ENCODE data around the gene TRIM27. TPM values are rescaled to one million over a fixed set of nuclear protein-coding genes. Genes with fewer than 3 reads are reported as not detected.

Gene TRIM27
- total and polyA plus RNA-seq, 10 of the 15 experiments (the other 5 are each of a cell fraction or from before 2014, with no cell fraction given): 18.5 to 74.7 (median 58.0) TPM

DNA sequence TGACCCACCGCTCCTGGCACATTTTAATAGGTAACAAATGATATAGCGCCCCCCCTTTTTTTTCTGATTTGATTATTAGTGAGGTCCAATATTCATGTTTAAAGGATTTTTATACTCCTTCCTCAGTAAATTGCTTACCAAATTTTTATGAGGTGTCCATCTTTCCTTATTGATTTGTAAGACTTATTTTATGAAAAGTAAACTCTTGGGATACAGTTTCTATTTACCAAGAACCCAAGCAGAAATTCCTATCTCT is 25.1 kb downstream of the TRIM27 start:
- H3K9me3 ChIP-seq (replicated peaks; ENCODE audit: control insufficient read depth, insufficient read depth, low read length): no peaks in the 10 kb centered on the region
- ATAC-seq (no peak), FAIRE-seq (no peak), DNase-seq (ENCODE audit: low read depth, low spot score) (no peak)
- BruUV-seq (replicated peaks): no TSS peak
- no peak overlapping the region for H3K9ac ChIP-seq (ENCODE audit: control insufficient read depth, insufficient read depth, low read length)
- H3K4me2 ChIP-seq (ENCODE audit: control insufficient read depth, insufficient read depth): no peak overlapping the region
- no peaks in the 10 kb centered on the region for H4K20me1 ChIP-seq (ENCODE audit: control insufficient read depth, insufficient read depth)
- RAD21 ChIA-PET (ENCODE audit: unreplicated experiment): no interaction called here
- H3K4me1 ChIP-seq (ENCODE audit: control insufficient read depth, insufficient read depth, low read length): no peaks in the 10 kb centered on the region
- no peak overlapping the region for H2AFZ ChIP-seq (ENCODE audit: control insufficient read depth, low read depth, low read length)
- intact Hi-C loops (cut with micrococcal nuclease; ENCODE audit: unreplicated experiment) (no loop called here), in situ Hi-C loops (cut with MboI) (no loop called here)
- 73% methylated on average over 2 of the region's 2 CpGs for WGBS (ENCODE audit: insufficient coverage, insufficient replicate concordance, low lambda C conversion rate, missing lambda C conversion rate)
- CTCF ChIA-PET: interaction anchor here (0.7 to 1.5 kb wide), 3 partner anchors 24 to 675 kb away, joined by 3 to 6 read pairs (median 4); no protein-coding TSS in a partner anchor
- H3K36me3 ChIP-seq (ENCODE audit: control insufficient read depth in 2 of 2, insufficient read depth in 2 of 2, low read length in 1 of 2): peaks cover 4 to 8% of the 10 kb centered on the region in 2 experiments
- no peak overlapping the region for H3K4me3 ChIP-seq
- POLR2A ChIA-PET: interaction anchor here (5.3 kb wide), 1 partner anchor 25 kb away, joined by 33 read pairs; the partner anchor contains the start of gene TRIM27
- H3K79me2 ChIP-seq (ENCODE audit: control insufficient read depth, insufficient read depth, low read length): no peaks in the 10 kb centered on the region
- H3K27me3 ChIP-seq (replicated peaks in 1 of 2; ENCODE audit: control insufficient read depth in 2 of 2, insufficient read depth in 2 of 2, low read length in 1 of 2): no peaks in the 10 kb centered on the region
- SMC1A ChIA-PET (ENCODE audit: uncharacterized antibody, unreplicated experiment): interaction anchor here (1.1 to 1.7 kb wide), 2 partner anchors 24 to 43 kb away, joined by 3 to 7 read pairs; no protein-coding TSS in a partner anchor
- no peak overlapping the region for H3K27ac ChIP-seq (ENCODE audit: control insufficient read depth, insufficient read depth)
- TF ChIP-seq NRF1 (conservative IDR thresholded peaks at IDR 0.05; ENCODE audit: low read depth, low read length) (no peak), ZNF384 (IDR thresholded peaks at IDR 0.05; ENCODE audit: borderline replicate concordance, low read depth, low read length) (no peak), CBX5 (IDR thresholded peaks at IDR 0.05; ENCODE audit: low read depth) (no peak), MYC (IDR thresholded peaks at IDR 0.05; ENCODE audit: insufficient read depth, insufficient read length, insufficient replicate concordance, low read length, severe bottlenecking) (no peak), ZNF274 (IDR thresholded peaks at IDR 0.05; ENCODE audit: insufficient read depth, insufficient read length) (no peak), FOXM1 (IDR thresholded peaks at IDR 0.05; ENCODE audit: low read depth, low read length) (no peak), ATF7 (IDR thresholded peaks at IDR 0.05; ENCODE audit: low read depth) (no peak), MEF2B (IDR thresholded peaks at IDR 0.05; ENCODE audit: partially characterized antibody, poor library complexity, severe bottlenecking) (no peak), EGR1 (IDR thresholded peaks at IDR 0.05; ENCODE audit: borderline replicate concordance in 1 of 2, low read depth in 2 of 2, low read length in 2 of 2) (no peak), EED (IDR thresholded peaks at IDR 0.05; ENCODE audit: low read depth) (no peak), PAX5 (IDR thresholded peaks at IDR 0.05; ENCODE audit: borderline replicate concordance, low read depth, low read length) (no peak), RELA (IDR thresholded peaks at IDR 0.05; ENCODE audit: borderline replicate concordance, partially characterized antibody) (no peak), NFYB (IDR thresholded peaks at IDR 0.05; ENCODE audit: insufficient read depth, low read depth, low read length) (no peak), CHD1 (IDR thresholded peaks at IDR 0.05; ENCODE audit: low read depth, low read length) (no peak)
- TF ChIP-seq, protein P1, sequence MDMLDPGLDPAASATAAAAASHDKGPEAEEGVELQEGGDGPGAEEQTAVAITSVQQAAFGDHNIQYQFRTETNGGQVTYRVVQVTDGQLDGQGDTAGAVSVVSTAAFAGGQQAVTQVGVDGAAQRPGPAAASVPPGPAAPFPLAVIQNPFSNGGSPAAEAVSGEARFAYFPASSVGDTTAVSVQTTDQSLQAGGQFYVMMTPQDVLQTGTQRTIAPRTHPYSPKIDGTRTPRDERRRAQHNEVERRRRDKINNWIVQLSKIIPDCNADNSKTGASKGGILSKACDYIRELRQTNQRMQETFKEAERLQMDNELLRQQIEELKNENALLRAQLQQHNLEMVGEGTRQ (IDR thresholded peaks at IDR 0.05; ENCODE audit: borderline replicate concordance, low read depth, low read length): no peak
- TF ChIP-seq, protein P2, sequence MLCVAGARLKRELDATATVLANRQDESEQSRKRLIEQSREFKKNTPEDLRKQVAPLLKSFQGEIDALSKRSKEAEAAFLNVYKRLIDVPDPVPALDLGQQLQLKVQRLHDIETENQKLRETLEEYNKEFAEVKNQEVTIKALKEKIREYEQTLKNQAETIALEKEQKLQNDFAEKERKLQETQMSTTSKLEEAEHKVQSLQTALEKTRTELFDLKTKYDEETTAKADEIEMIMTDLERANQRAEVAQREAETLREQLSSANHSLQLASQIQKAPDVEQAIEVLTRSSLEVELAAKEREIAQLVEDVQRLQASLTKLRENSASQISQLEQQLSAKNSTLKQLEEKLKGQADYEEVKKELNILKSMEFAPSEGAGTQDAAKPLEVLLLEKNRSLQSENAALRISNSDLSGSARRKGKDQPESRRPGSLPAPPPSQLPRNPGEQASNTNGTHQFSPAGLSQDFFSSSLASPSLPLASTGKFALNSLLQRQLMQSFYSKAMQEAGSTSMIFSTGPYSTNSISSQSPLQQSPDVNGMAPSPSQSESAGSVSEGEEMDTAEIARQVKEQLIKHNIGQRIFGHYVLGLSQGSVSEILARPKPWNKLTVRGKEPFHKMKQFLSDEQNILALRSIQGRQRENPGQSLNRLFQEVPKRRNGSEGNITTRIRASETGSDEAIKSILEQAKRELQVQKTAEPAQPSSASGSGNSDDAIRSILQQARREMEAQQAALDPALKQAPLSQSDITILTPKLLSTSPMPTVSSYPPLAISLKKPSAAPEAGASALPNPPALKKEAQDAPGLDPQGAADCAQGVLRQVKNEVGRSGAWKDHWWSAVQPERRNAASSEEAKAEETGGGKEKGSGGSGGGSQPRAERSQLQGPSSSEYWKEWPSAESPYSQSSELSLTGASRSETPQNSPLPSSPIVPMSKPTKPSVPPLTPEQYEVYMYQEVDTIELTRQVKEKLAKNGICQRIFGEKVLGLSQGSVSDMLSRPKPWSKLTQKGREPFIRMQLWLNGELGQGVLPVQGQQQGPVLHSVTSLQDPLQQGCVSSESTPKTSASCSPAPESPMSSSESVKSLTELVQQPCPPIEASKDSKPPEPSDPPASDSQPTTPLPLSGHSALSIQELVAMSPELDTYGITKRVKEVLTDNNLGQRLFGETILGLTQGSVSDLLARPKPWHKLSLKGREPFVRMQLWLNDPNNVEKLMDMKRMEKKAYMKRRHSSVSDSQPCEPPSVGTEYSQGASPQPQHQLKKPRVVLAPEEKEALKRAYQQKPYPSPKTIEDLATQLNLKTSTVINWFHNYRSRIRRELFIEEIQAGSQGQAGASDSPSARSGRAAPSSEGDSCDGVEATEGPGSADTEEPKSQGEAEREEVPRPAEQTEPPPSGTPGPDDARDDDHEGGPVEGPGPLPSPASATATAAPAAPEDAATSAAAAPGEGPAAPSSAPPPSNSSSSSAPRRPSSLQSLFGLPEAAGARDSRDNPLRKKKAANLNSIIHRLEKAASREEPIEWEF (IDR thresholded peaks at IDR 0.05; ENCODE audit: insufficient replicate concordance, low read depth, low read length): no peak
- TF ChIP-seq, protein P3, sequence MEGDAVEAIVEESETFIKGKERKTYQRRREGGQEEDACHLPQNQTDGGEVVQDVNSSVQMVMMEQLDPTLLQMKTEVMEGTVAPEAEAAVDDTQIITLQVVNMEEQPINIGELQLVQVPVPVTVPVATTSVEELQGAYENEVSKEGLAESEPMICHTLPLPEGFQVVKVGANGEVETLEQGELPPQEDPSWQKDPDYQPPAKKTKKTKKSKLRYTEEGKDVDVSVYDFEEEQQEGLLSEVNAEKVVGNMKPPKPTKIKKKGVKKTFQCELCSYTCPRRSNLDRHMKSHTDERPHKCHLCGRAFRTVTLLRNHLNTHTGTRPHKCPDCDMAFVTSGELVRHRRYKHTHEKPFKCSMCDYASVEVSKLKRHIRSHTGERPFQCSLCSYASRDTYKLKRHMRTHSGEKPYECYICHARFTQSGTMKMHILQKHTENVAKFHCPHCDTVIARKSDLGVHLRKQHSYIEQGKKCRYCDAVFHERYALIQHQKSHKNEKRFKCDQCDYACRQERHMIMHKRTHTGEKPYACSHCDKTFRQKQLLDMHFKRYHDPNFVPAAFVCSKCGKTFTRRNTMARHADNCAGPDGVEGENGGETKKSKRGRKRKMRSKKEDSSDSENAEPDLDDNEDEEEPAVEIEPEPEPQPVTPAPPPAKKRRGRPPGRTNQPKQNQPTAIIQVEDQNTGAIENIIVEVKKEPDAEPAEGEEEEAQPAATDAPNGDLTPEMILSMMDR (IDR thresholded peaks at IDR 0.05 in 2 of 3, conservative IDR thresholded peaks at IDR 0.05 in 1 of 3; ENCODE audit: control insufficient read depth in 2 of 3, extremely low read depth in 1 of 3, insufficient read depth in 1 of 3, low read depth in 3 of 3, low read length in 3 of 3): no peak
